ENCODE results near the gene BASP1. TPM values are rescaled to one million over a fixed set of nuclear protein-coding genes. Genes with fewer than 3 reads are reported as not detected.

Gene BASP1
- total RNA-seq, 2 donors from 2014 or later: 0.48 to 1.3 TPM

DNA sequence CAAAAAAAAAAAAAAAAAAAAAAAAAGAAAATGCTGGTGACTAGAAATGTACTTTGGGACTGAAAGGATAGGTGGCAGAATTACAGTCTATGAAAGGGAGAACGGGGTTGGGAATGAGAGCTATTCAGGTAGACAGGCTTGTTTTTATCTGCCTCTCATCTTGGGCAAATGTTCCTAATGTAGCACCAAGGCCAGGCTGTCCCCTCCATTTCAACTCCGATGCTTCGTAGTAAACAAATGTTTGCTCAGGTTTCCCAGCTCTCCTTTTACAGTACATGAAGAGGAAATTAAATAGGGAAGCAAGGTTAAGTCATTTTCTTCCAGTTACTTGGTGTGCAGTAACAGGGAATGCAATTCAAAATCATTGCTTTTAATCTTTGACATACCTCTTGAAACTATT, 4.4 kb upstream of the BASP1 start:
- Mint-ChIP-seq H3K4me1 (no peaks in the 10 kb centered on the region), H3K4me3 (no peak overlapping the region), H3K36me3 (ENCODE audit: low read depth) (no peaks in the 10 kb centered on the region), H3K27ac (no peak overlapping the region), H3K27me3 (peaks cover 18% of the 10 kb centered on the region), H3K9me3 (no peaks in the 10 kb centered on the region)
- no peak for ATAC-seq (replicated peaks)

DNA sequence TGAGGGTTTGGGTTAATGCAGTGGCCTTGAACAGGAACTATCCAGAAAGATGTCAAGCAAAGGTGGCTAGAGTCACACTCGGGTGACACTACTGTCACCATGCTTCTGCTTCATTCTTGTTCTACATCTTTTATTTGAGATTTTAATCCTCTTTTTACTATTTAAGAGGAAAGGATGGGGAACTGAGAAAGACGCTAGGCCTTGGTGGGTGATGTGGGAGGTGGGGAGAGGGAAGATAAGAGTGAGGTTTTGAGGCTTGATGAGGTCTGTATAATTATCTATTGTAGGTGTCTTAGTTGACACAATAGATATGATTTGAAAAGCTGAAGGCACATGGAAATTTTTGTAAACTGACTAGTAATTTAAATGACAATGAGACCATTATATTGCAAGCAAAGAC, 3.5 kb upstream of the BASP1 start:
- ATAC-seq (replicated peaks): no peak
- Mint-ChIP-seq H3K27me3 (peaks cover 20% of the 10 kb centered on the region), H3K9me3 (no peaks in the 10 kb centered on the region), H3K36me3 (ENCODE audit: low read depth) (no peaks in the 10 kb centered on the region), H3K4me3 (no peak overlapping the region), H3K4me1 (no peaks in the 10 kb centered on the region), H3K27ac (no peak overlapping the region)

- no peaks in the 10 kb centered on the region for H3K36me3 Mint-ChIP-seq (ENCODE audit: low read depth)
- peaks cover 4% of the 10 kb centered on the region for H3K4me1 Mint-ChIP-seq
- no peak overlapping the region for H3K4me3 Mint-ChIP-seq
- ATAC-seq (replicated peaks): no peak
- no peaks in the 10 kb centered on the region for H3K9me3 Mint-ChIP-seq
- peaks cover 28% of the 10 kb centered on the region for H3K27me3 Mint-ChIP-seq
- no peak overlapping the region for H3K27ac Mint-ChIP-seq
Measured at GRCh38 chr5:17214893-17215292, 2.5 kb upstream of the BASP1 start.

GRCh38 chr5:17215361-17215760, 2.1 kb upstream of the BASP1 start:
- H3K27ac Mint-ChIP-seq: no peak overlapping the region
- no peaks in the 10 kb centered on the region for H3K36me3 Mint-ChIP-seq (ENCODE audit: low read depth)
- H3K4me1 Mint-ChIP-seq: peaks cover 4% of the 10 kb centered on the region
- no peak overlapping the region for H3K4me3 Mint-ChIP-seq
- H3K27me3 Mint-ChIP-seq: peaks cover 29% of the 10 kb centered on the region
- H3K9me3 Mint-ChIP-seq: no peaks in the 10 kb centered on the region
- no peak for ATAC-seq (replicated peaks)

GRCh38 chr5:17216176-17216973, 1.1 kb upstream of the BASP1 start:
- Mint-ChIP-seq H3K4me1 (peaks cover 4% of the 10 kb centered on the region), H3K9me3 (no peaks in the 10 kb centered on the region), H3K36me3 (ENCODE audit: low read depth) (no peaks in the 10 kb centered on the region), H3K4me3 (peak overlapping the region; percentile 45), H3K27ac (no peak overlapping the region), H3K27me3 (peaks cover 30% of the 10 kb centered on the region)
- ATAC-seq (replicated peaks): peak; percentile 29

GRCh38 chr5:17216974-17217492, 398 bp upstream of the BASP1 start:
- Mint-ChIP-seq H3K4me3 (peak overlapping the region; percentile 45), H3K27ac (no peak overlapping the region), H3K9me3 (no peaks in the 10 kb centered on the region), H3K4me1 (peaks cover 4% of the 10 kb centered on the region), H3K36me3 (ENCODE audit: low read depth) (no peaks in the 10 kb centered on the region), H3K27me3 (peaks cover 33% of the 10 kb centered on the region)
- ATAC-seq (replicated peaks): no peak

DNA sequence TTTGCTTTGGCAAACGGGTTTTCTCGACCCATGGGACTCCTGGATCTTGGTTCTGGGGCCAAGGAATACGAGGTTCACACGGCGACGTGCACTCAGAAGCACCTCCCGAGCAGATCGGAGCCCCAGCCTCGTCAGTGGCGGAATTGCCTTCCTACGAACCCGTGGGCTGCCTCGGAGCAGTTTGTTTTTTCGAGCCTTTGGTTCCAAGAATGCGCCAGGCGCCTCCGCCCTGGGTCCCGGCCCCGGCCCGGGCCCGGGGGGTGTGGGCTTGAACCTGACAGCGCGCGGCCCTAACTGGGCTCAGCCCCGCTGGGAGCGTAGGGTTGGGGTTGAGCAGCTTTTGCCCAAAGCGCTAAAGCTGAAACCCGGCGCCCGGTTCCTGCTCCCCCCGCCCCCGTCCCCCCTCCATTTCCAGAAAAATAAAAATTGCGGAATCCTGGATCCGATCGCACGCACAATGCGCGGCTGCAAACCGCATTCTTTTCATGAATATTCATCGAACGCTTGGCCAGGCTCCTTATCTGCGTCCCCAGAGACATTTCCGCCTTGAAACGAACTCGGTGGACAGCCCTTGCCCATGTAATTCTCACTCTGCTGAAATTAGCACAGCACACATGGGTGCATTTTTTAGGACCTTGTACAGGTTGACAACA, 1.0 kb downstream of the BASP1 start:
- H3K9me3 Mint-ChIP-seq: no peaks in the 10 kb centered on the region
- H3K36me3 Mint-ChIP-seq (ENCODE audit: low read depth): no peaks in the 10 kb centered on the region
- H3K4me1 Mint-ChIP-seq: peaks cover 4% of the 10 kb centered on the region
- no peak overlapping the region for H3K27ac Mint-ChIP-seq
- H3K27me3 Mint-ChIP-seq: peaks cover 33% of the 10 kb centered on the region
- ATAC-seq (replicated peaks): no peak
- H3K4me3 Mint-ChIP-seq: peak overlapping the region; percentile 35

- Mint-ChIP-seq H3K4me3 (peak overlapping the region; percentile 35), H3K4me1 (peaks cover 4% of the 10 kb centered on the region), H3K27ac (no peak overlapping the region), H3K36me3 (ENCODE audit: low read depth) (no peaks in the 10 kb centered on the region), H3K9me3 (no peaks in the 10 kb centered on the region), H3K27me3 (peaks cover 33% of the 10 kb centered on the region)
- ATAC-seq (replicated peaks): no peak
Measured at GRCh38 chr5:17219006-17219422, 1.6 kb downstream of the BASP1 start.

GRCh38 chr5:17219469-17219868, 2.0 kb downstream of the BASP1 start:
- Mint-ChIP-seq H3K27me3 (peaks cover 35% of the 10 kb centered on the region), H3K4me1 (peaks cover 4% of the 10 kb centered on the region), H3K4me3 (peak overlapping the region; percentile 35), H3K9me3 (no peaks in the 10 kb centered on the region), H3K27ac (no peak overlapping the region), H3K36me3 (ENCODE audit: low read depth) (no peaks in the 10 kb centered on the region)
- no peak for ATAC-seq (replicated peaks)

DNA sequence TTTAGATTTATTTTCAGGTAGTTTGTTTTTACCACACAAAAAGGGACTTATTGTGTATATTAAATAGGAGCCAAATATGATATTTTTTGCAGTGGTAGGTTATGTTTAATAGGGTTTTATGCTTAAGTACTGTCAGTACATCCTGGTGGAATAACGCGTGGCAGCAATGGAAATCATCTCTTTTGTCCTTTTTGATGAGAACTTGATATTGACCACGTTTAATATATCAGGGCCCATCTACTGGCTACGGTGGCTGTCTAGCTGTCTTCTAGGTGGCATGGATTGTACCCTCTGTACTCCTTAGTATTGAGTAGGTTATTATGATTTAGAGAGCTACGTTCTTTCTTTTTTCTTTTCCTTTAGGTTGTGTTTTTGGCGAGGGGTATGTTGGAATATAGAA, 2.6 kb downstream of the BASP1 start:
- Mint-ChIP-seq H3K9me3 (no peaks in the 10 kb centered on the region), H3K4me1 (peaks cover 4% of the 10 kb centered on the region), H3K4me3 (no peak overlapping the region), H3K27ac (no peak overlapping the region), H3K36me3 (ENCODE audit: low read depth) (no peaks in the 10 kb centered on the region), H3K27me3 (peaks cover 37% of the 10 kb centered on the region)
- ATAC-seq (replicated peaks): no peak

GRCh38 chr5:17220469-17220868, 3.0 kb downstream of the BASP1 start:
- H3K9me3 Mint-ChIP-seq: no peaks in the 10 kb centered on the region
- no peak for ATAC-seq (replicated peaks)
- H3K36me3 Mint-ChIP-seq (ENCODE audit: low read depth): no peaks in the 10 kb centered on the region
- no peak overlapping the region for H3K4me3 Mint-ChIP-seq
- peaks cover 4% of the 10 kb centered on the region for H3K4me1 Mint-ChIP-seq
- H3K27ac Mint-ChIP-seq: no peak overlapping the region
- peaks cover 36% of the 10 kb centered on the region for H3K27me3 Mint-ChIP-seq

GRCh38 chr5:17221843-17222636, 4.6 kb downstream of the BASP1 start:
- H3K36me3 Mint-ChIP-seq (ENCODE audit: low read depth): no peaks in the 10 kb centered on the region
- peaks cover 28% of the 10 kb centered on the region for H3K27me3 Mint-ChIP-seq
- peaks cover 4% of the 10 kb centered on the region for H3K4me1 Mint-ChIP-seq
- ATAC-seq (replicated peaks): no peak
- no peak overlapping the region for H3K27ac Mint-ChIP-seq
- H3K9me3 Mint-ChIP-seq: no peaks in the 10 kb centered on the region
- no peak overlapping the region for H3K4me3 Mint-ChIP-seq

DNA sequence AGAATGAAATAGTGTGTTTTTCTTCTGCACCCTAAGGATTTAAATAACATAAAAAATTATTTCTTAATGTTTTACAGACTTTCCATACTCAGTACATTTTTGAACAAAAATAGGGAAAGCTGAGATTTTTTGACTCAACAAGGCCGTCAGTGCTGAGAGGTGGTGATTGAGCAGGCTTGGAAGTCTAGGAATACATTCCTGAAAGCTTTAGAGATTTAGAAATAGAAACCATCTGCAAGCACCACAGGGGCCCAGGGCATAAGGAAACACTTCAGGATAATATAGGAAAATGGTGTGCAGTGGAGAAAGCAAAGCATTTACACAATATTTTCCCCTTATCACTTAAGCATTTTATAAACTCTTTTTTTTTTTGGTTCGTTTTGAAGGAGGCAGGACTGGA, 5.2 kb downstream of the BASP1 start:
- ATAC-seq (replicated peaks): no peak
- H3K4me3 Mint-ChIP-seq: no peak overlapping the region
- no peaks in the 10 kb centered on the region for H3K36me3 Mint-ChIP-seq (ENCODE audit: low read depth)
- H3K27me3 Mint-ChIP-seq: peaks cover 28% of the 10 kb centered on the region
- no peak overlapping the region for H3K27ac Mint-ChIP-seq
- peaks cover 4% of the 10 kb centered on the region for H3K4me1 Mint-ChIP-seq
- H3K9me3 Mint-ChIP-seq: no peaks in the 10 kb centered on the region

DNA sequence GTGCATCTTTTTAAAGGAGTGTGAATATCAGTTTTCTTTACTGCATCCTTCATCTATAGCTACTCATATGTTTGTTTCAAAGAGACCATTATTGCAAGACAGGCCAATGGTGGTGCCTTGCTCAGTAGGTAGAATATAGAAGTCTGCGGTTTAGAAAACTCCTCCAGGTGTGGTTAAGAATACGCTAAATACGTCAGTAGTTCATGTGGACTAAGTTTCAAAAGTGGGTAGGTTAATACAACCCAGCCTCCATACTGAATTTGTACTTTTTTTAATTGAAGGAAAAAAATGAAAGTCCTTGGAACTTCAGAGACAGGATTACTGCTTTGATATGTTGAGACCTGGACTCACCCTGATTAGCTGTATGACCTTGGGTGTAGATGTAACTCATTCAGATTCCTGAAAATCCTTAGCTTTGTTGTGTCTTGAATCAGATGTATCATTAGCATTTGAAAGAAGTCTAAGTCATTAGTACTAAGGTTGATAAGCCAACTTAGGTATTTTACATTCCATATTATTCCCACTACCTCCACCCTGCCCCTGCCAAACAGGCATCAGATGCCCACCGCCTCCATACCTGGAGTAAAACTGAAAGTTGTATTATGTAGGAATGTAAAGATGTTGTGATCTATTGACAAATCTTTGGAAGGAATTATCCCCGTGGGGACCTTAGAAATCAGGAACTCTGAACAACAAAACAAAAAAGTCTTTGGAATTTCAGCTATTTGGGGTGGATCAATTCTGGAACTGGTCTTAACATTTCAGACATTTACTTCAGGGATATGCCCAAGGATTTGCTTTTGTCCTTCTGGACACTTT, 6.1 kb downstream of the BASP1 start:
- H3K27ac Mint-ChIP-seq: no peak overlapping the region
- no peak for ATAC-seq (replicated peaks)
- no peak overlapping the region for H3K4me3 Mint-ChIP-seq
- H3K27me3 Mint-ChIP-seq: peaks cover 31% of the 10 kb centered on the region
- H3K9me3 Mint-ChIP-seq: no peaks in the 10 kb centered on the region
- no peaks in the 10 kb centered on the region for H3K36me3 Mint-ChIP-seq (ENCODE audit: low read depth)
- H3K4me1 Mint-ChIP-seq: peaks cover 4% of the 10 kb centered on the region
